OCI-LY1 (cell line): Measurements from ENCODE around the gene CD248.

Experiments used
- EZH2 ChIP-seq: fragments of 200-600 bp; sonication (generic), shearing (Covaris generic); IDR thresholded peaks from 2 replicates; pipeline ENCODE4 v1.8.0; 2017; ENCODE audit warnings: borderline replicate concordance, mixed run types, mild to moderate bottlenecking, antibody characterized with exemption, low read length, moderate library complexity, mixed read lengths
- TF ChIP-seq, protein P1 (sequence below): fragments of 200-600 bp; sonication (generic), shearing (Covaris generic); IDR thresholded peaks from 2 replicates; pipeline ENCODE4 v1.5.1; 2017; ENCODE audit warnings: mild to moderate bottlenecking, antibody characterized with exemption, low read length, moderate library complexity, mixed read lengths

- TF ChIP-seq, protein P1, sequence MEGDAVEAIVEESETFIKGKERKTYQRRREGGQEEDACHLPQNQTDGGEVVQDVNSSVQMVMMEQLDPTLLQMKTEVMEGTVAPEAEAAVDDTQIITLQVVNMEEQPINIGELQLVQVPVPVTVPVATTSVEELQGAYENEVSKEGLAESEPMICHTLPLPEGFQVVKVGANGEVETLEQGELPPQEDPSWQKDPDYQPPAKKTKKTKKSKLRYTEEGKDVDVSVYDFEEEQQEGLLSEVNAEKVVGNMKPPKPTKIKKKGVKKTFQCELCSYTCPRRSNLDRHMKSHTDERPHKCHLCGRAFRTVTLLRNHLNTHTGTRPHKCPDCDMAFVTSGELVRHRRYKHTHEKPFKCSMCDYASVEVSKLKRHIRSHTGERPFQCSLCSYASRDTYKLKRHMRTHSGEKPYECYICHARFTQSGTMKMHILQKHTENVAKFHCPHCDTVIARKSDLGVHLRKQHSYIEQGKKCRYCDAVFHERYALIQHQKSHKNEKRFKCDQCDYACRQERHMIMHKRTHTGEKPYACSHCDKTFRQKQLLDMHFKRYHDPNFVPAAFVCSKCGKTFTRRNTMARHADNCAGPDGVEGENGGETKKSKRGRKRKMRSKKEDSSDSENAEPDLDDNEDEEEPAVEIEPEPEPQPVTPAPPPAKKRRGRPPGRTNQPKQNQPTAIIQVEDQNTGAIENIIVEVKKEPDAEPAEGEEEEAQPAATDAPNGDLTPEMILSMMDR, result no peak
- TF ChIP-seq EZH2, result no peak
Observed at GRCh38 chr11:66280428-66280827, 36.4 kb downstream of the CD248 start.
